ENCODE measurements around the gene ACAA2.

Gene ACAA2

GRCh38 chr18:49762191-49763077 lies 50.9 kb downstream of the ACAA2 start:
- no peak for DNase-seq

GRCh38 chr18:49761771-49762170 lies 51.6 kb downstream of the ACAA2 start:
- no peak for DNase-seq

GRCh38 chr18:49758263-49758610 lies 55.1 kb downstream of the ACAA2 start:
- no peak for DNase-seq

- DNase-seq, result no peak
These were observed 55.6 kb downstream of the ACAA2 start for GRCh38 chr18:49757513-49758262.

- DNase-seq, result no peak
These were observed 56.5 kb downstream of the ACAA2 start for GRCh38 chr18:49756671-49757362.

GRCh38 chr18:49756135-49756534 lies 57.2 kb downstream of the ACAA2 start:
- no peak for DNase-seq

- no peak for DNase-seq
These were observed 57.8 kb downstream of the ACAA2 start for GRCh38 chr18:49755489-49755888.

GRCh38 chr18:49754866-49755265 lies 58.5 kb downstream of the ACAA2 start:
- DNase-seq, result no peak

GRCh38 chr18:49753643-49754042 lies 59.7 kb downstream of the ACAA2 start:
- no peak for DNase-seq

GRCh38 chr18:49752095-49752457 lies 61.3 kb downstream of the ACAA2 start:
- no peak for DNase-seq

- DNase-seq, result peak; percentile 84
These were observed 61.8 kb downstream of the ACAA2 start for GRCh38 chr18:49751427-49752094.

- DNase-seq, result no peak
These were observed 63.8 kb downstream of the ACAA2 start for GRCh38 chr18:49749563-49749962.

- no peak for DNase-seq
These were observed 65.5 kb downstream of the ACAA2 start for GRCh38 chr18:49747876-49748275.

GRCh38 chr18:49745045-49746014 lies 68.0 kb downstream of the ACAA2 start:
- no peak for DNase-seq

- no peak for DNase-seq
These were observed 68.8 kb downstream of the ACAA2 start for GRCh38 chr18:49744376-49745008.

- DNase-seq, result no peak
These were observed 70.2 kb downstream of the ACAA2 start for GRCh38 chr18:49743117-49743567.

- DNase-seq, result no peak
These were observed 70.8 kb downstream of the ACAA2 start for GRCh38 chr18:49742316-49743116.

GRCh38 chr18:49739275-49739674 lies 74.1 kb downstream of the ACAA2 start:
- no peak for DNase-seq

- no peak for DNase-seq
These were observed 74.6 kb downstream of the ACAA2 start for GRCh38 chr18:49738721-49739120.

GRCh38 chr18:49734836-49735235 lies 78.5 kb downstream of the ACAA2 start:
- DNase-seq, result no peak
